ENCODE data around the gene NUP42. TPM values are rescaled to one million over a fixed set of nuclear protein-coding genes. Genes with fewer than 3 reads are reported as not detected.

The NUP42 gene
- total RNA-seq, 1 experiment from 2014 or later = 48.6 TPM

- H3K36me3 ChIP-seq (ENCODE audit: low read depth, low read length) = no peaks in the 10 kb centered on the region
- no peak overlapping the region for H2AFZ ChIP-seq (ENCODE audit: low read length)
- intact Hi-C loops (cut with micrococcal nuclease) = no loop called here
- no peaks in the 10 kb centered on the region for H3F3A ChIP-seq (ENCODE audit: low read length, unreplicated experiment)
- H3K4me2 ChIP-seq (ENCODE audit: low read length) = no peak overlapping the region
- no peak overlapping the region for H3K9ac ChIP-seq (ENCODE audit: low read length)
- H4K20me1 ChIP-seq (ENCODE audit: low read length) = no peaks in the 10 kb centered on the region
- ChIA-PET CTCF (no interaction called here), POLR2A (ENCODE audit: unreplicated experiment) (no interaction called here)
- H3K27ac ChIP-seq (ENCODE audit: low read length) = no peak overlapping the region
- no peaks in the 10 kb centered on the region for H3K4me1 ChIP-seq (ENCODE audit: insufficient read depth, low read length)
- DNase-seq = no peak
- H3K9me3 ChIP-seq (ENCODE audit: low read length) = no peaks in the 10 kb centered on the region
- no peak overlapping the region for H3K4me3 ChIP-seq (ENCODE audit: low read length)
- no peaks in the 10 kb centered on the region for H3K79me2 ChIP-seq (ENCODE audit: low read length)
- TF ChIP-seq EZH2phosphoT487 (IDR thresholded peaks at IDR 0.05; ENCODE audit: borderline replicate concordance, low read length) (no peak), CTCF (conservative IDR thresholded peaks at IDR 0.05; ENCODE audit: low read depth, low read length) (no peak), EZH2 (IDR thresholded peaks at IDR 0.05; ENCODE audit: low read length, unreplicated experiment) (no peak)
- BruUV-seq (replicated peaks) = no TSS peak
- no peaks in the 10 kb centered on the region for H3K27me3 ChIP-seq (ENCODE audit: low read length)
- H3K9me2 ChIP-seq (replicated peaks; ENCODE audit: low read length) = no peaks in the 10 kb centered on the region
- ATAC-seq = no peak
These were observed 60.5 kb downstream of the NUP42 start for GRCh38 chr7:23242321-23242720.

- CTCF ChIA-PET = no interaction called here
These were observed 61.1 kb downstream of the NUP42 start for GRCh38 chr7:23242935-23243334.

More at GRCh38 chr7:23242935-23243334, 61.1 kb downstream of the NUP42 start:
- POLR2A ChIA-PET (ENCODE audit: unreplicated experiment) = no interaction called here
- H2AFZ ChIP-seq (ENCODE audit: low read length) = no peak overlapping the region
- no peaks in the 10 kb centered on the region for H3K27me3 ChIP-seq (ENCODE audit: low read length)
- no peak for DNase-seq
- H3F3A ChIP-seq (ENCODE audit: low read length, unreplicated experiment) = no peaks in the 10 kb centered on the region
- no TSS peak for BruUV-seq (replicated peaks)
- H3K27ac ChIP-seq (ENCODE audit: low read length) = no peak overlapping the region
- no peak for ATAC-seq
- no peak overlapping the region for H3K4me3 ChIP-seq (ENCODE audit: low read length)
- TF ChIP-seq CTCF (conservative IDR thresholded peaks at IDR 0.05; ENCODE audit: low read depth, low read length) (no peak), EZH2phosphoT487 (IDR thresholded peaks at IDR 0.05; ENCODE audit: borderline replicate concordance, low read length) (no peak), EZH2 (IDR thresholded peaks at IDR 0.05; ENCODE audit: low read length, unreplicated experiment) (no peak)
- no peaks in the 10 kb centered on the region for H3K79me2 ChIP-seq (ENCODE audit: low read length)
- H3K4me1 ChIP-seq (ENCODE audit: insufficient read depth, low read length) = no peaks in the 10 kb centered on the region
- H3K9me3 ChIP-seq (ENCODE audit: low read length) = no peaks in the 10 kb centered on the region
- intact Hi-C loops (cut with micrococcal nuclease) = no loop called here
- no peaks in the 10 kb centered on the region for H4K20me1 ChIP-seq (ENCODE audit: low read length)
- H3K4me2 ChIP-seq (ENCODE audit: low read length) = no peak overlapping the region
- no peak overlapping the region for H3K9ac ChIP-seq (ENCODE audit: low read length)
- H3K9me2 ChIP-seq (replicated peaks; ENCODE audit: low read length) = no peaks in the 10 kb centered on the region
- H3K36me3 ChIP-seq (ENCODE audit: low read depth, low read length) = no peaks in the 10 kb centered on the region

Measured in PC-3 (cell line).